Right atrium auricular region (tissue), 2 donors: Measurements from ENCODE around the gene PRKG2. TPM values are rescaled to one million over a fixed set of nuclear protein-coding genes. Genes with fewer than 3 reads are reported as not detected.

ENCODE experiments used
- DNase-seq: peaks from one replicate; pipeline ENCODE4 v3.0.0-alpha.2; 2019; ENCODE audit warnings: low spot score
- H3K27ac ChIP-seq, 2 donors: fragments of 200-600 bp; sonication (generic); 1 replicate in 1 of 2; 2 replicates in 1 of 2; pipeline ENCODE4 v1.5.1; 2016 to 2019
- H3K27me3 ChIP-seq, 2 donors: fragments of 200-600 bp; sonication (generic); one replicate each; pipeline versions ENCODE4 v1.5.1 to v1.6.0; 2017 to 2019
- H3K36me3 ChIP-seq: fragments of 200-600 bp; sonication (generic); one replicate; pipeline ENCODE4 v1.5.1; 2016
- H3K4me1 ChIP-seq, 2 donors: fragments of 200-600 bp; sonication (generic); one replicate each; pipeline versions ENCODE4 v1.5.1 to v1.6.0; 2017 to 2019
- H3K4me3 ChIP-seq, 2 donors: fragments of 200-600 bp; sonication (generic); 1 replicate in 1 of 2; 2 replicates in 1 of 2; pipeline ENCODE4 v1.5.1; 2017 to 2019; ENCODE audit warnings: mild to moderate bottlenecking in 1 of 2, moderate library complexity in 1 of 2
- H3K9me3 ChIP-seq, 2 donors: fragments of 200-600 bp; sonication (generic); one replicate each; pipeline ENCODE4 v1.5.1; 2019
- total RNA-seq, 2 donors: library from RNA; depleted of rRNA; stranded (reverse); fragments of >200 nt; gene quantifications; one replicate each; pipeline ENCODE4 v1.1.0, GENCODE V29; 2016
- TF ChIP-seq, protein P1 (sequence below), 2 donors: fragments of 200-600 bp; sonication (generic); IDR thresholded peaks; one replicate each; pipeline ENCODE4 v1.5.1; 2019; ENCODE audit warnings: antibody characterized with exemption in 2 of 2

The PRKG2 gene
- total RNA-seq, 2 donors from 2014 or later: 2.5 to 20.7 TPM

GRCh38 chr4:81152839-81153713 lies 61.9 kb downstream of the PRKG2 start:
- H3K9me3 ChIP-seq: no peaks in the 10 kb centered on the region
- no peaks in the 10 kb centered on the region for H3K36me3 ChIP-seq
- TF ChIP-seq, protein P1, sequence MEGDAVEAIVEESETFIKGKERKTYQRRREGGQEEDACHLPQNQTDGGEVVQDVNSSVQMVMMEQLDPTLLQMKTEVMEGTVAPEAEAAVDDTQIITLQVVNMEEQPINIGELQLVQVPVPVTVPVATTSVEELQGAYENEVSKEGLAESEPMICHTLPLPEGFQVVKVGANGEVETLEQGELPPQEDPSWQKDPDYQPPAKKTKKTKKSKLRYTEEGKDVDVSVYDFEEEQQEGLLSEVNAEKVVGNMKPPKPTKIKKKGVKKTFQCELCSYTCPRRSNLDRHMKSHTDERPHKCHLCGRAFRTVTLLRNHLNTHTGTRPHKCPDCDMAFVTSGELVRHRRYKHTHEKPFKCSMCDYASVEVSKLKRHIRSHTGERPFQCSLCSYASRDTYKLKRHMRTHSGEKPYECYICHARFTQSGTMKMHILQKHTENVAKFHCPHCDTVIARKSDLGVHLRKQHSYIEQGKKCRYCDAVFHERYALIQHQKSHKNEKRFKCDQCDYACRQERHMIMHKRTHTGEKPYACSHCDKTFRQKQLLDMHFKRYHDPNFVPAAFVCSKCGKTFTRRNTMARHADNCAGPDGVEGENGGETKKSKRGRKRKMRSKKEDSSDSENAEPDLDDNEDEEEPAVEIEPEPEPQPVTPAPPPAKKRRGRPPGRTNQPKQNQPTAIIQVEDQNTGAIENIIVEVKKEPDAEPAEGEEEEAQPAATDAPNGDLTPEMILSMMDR (IDR thresholded peaks at IDR 0.05): no peak
- no peak overlapping the region for H3K4me3 ChIP-seq
- H3K4me1 ChIP-seq: no peaks in the 10 kb centered on the region
- no peaks in the 10 kb centered on the region for H3K27me3 ChIP-seq
- H3K27ac ChIP-seq: no peak overlapping the region
- no peak for DNase-seq

GRCh38 chr4:81149976-81150375 lies 65.0 kb downstream of the PRKG2 start:
- no peaks in the 10 kb centered on the region for H3K36me3 ChIP-seq
- DNase-seq: no peak
- H3K4me1 ChIP-seq: no peaks in the 10 kb centered on the region
- H3K9me3 ChIP-seq: no peaks in the 10 kb centered on the region
- no peak overlapping the region for H3K4me3 ChIP-seq
- no peaks in the 10 kb centered on the region for H3K27me3 ChIP-seq
- TF ChIP-seq, protein P1 (IDR thresholded peaks at IDR 0.05): no peak
- H3K27ac ChIP-seq: no peak overlapping the region

DNA sequence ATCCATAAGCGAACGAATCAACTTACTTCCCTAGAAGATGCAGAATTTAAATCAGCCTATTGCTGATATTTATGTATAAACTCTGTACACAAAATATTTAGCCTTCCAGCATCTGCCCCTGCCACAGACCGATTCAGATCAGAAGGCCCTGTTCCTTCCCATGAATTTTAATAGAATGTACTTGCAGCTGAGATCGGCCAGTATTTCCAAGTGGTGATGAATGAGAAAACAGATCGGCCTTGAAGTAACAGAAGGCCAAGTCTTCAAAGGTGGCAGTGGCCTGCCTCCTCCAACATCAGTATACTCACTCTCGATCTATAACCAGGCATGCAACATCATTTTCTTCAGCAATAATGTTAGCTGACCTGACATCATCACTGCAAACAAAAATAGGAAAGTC lies 66.4 kb downstream of the PRKG2 start:
- Histone ChIP-seq H3K36me3 (no peaks in the 10 kb centered on the region), H3K4me3 (no peak overlapping the region), H3K9me3 (no peaks in the 10 kb centered on the region), H3K27me3 (no peaks in the 10 kb centered on the region), H3K27ac (no peak overlapping the region), H3K4me1 (no peaks in the 10 kb centered on the region)
- TF ChIP-seq, protein P1 (IDR thresholded peaks at IDR 0.05): no peak
- no peak for DNase-seq

DNA sequence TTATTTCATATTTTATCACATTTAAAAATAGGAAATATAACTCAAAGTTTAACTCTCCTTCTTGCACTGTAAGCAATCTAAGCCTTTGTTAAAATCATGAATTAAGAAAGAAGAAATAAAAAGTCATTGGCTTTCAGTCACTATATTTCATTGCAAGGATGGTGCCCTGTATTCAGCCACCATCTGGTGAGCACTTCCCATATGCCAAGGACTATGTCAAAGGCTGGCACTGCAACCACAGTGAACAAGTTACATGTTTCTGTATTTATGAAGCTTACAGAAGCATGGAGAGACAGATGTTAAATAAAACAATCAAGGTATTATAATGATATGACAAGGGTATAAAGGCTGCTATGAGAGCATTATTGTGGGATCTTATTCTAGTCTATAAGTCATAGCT lies 68.6 kb downstream of the PRKG2 start:
- DNase-seq: no peak
- TF ChIP-seq, protein P1 (IDR thresholded peaks at IDR 0.05): no peak
- Histone ChIP-seq H3K4me3 (no peak overlapping the region), H3K4me1 (no peaks in the 10 kb centered on the region), H3K36me3 (no peaks in the 10 kb centered on the region), H3K9me3 (no peaks in the 10 kb centered on the region), H3K27ac (no peak overlapping the region), H3K27me3 (no peaks in the 10 kb centered on the region)

DNA sequence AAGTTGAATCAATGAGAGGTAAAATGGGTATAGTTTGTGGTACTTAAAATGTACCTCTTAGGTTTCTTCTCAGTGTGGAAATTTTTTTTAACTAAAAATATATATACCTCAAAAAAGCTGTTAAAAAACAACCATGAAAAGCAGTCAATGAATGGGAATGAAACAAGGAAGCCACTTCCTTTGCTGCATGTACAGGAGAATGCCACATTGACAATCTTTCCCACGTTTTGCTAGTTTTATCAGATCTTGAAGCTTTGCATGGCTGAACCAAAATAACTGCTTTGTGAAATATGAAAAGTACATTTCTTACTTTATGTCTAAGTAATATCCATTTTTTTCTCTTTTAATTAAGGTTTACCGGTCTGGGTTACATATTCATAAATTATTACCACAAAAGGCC lies 71.8 kb downstream of the PRKG2 start:
- Histone ChIP-seq H3K36me3 (no peaks in the 10 kb centered on the region), H3K9me3 (no peaks in the 10 kb centered on the region), H3K27me3 (no peaks in the 10 kb centered on the region), H3K27ac (no peak overlapping the region), H3K4me3 (no peak overlapping the region), H3K4me1 (no peaks in the 10 kb centered on the region)
- TF ChIP-seq, protein P1 (IDR thresholded peaks at IDR 0.05): no peak
- DNase-seq: no peak

DNA sequence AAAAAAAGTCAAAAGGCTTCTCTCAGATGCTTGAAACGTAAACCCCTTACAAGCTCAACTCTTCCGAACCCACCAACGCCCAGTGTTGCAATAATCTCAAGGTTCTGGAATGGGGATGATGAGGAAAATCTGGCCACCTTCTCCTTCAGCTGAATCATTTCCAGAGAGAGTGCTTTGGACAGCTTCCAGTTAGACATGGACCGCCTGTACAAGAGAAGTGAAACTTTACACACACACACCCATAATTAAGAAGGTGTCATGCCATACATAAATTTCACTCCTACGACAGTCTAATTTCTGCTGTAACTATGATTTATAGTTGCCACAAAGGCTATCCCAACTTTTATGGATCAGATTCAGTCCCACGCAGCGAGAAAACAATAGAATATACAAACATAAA lies 72.3 kb downstream of the PRKG2 start:
- H3K36me3 ChIP-seq: no peaks in the 10 kb centered on the region
- no peak overlapping the region for H3K27ac ChIP-seq
- no peak for DNase-seq
- no peaks in the 10 kb centered on the region for H3K27me3 ChIP-seq
- no peaks in the 10 kb centered on the region for H3K4me1 ChIP-seq
- TF ChIP-seq, protein P1 (IDR thresholded peaks at IDR 0.05): no peak
- H3K4me3 ChIP-seq: no peak overlapping the region
- H3K9me3 ChIP-seq: no peaks in the 10 kb centered on the region
